ENCODE data around the gene TRAFD1. TPM values are rescaled to one million over a fixed set of nuclear protein-coding genes. Genes with fewer than 3 reads are reported as not detected.

Gene TRAFD1
- polyA plus RNA-seq, 1 donor from 2014 or later, result 73.0 TPM

GRCh38 chr12:112188130-112188830, 62.9 kb downstream of the TRAFD1 start:
- Mint-ChIP-seq H3K27ac (peak overlapping the region in 1 of 3 donors; percentile 69), H3K4me1 (no peaks in the 10 kb centered on the region), H3K4me3 (no peak overlapping the region), H3K9me3 (no peaks in the 10 kb centered on the region), H3K36me3 (peaks cover 12% of the 10 kb centered on the region), H3K27me3 (no peaks in the 10 kb centered on the region)

GRCh38 chr12:112190231-112191025, 65.1 kb downstream of the TRAFD1 start:
- H3K36me3 Mint-ChIP-seq, result peaks cover 12% of the 10 kb centered on the region
- no peak overlapping the region for H3K27ac Mint-ChIP-seq
- no peaks in the 10 kb centered on the region for H3K27me3 Mint-ChIP-seq
- H3K4me3 Mint-ChIP-seq, result no peak overlapping the region
- H3K9me3 Mint-ChIP-seq, result no peaks in the 10 kb centered on the region
- no peaks in the 10 kb centered on the region for H3K4me1 Mint-ChIP-seq

GRCh38 chr12:112191201-112191600, 65.8 kb downstream of the TRAFD1 start:
- Mint-ChIP-seq H3K27me3 (no peaks in the 10 kb centered on the region), H3K4me1 (no peaks in the 10 kb centered on the region), H3K9me3 (no peaks in the 10 kb centered on the region), H3K4me3 (no peak overlapping the region), H3K27ac (no peak overlapping the region), H3K36me3 (peaks cover 12% of the 10 kb centered on the region)

DNA sequence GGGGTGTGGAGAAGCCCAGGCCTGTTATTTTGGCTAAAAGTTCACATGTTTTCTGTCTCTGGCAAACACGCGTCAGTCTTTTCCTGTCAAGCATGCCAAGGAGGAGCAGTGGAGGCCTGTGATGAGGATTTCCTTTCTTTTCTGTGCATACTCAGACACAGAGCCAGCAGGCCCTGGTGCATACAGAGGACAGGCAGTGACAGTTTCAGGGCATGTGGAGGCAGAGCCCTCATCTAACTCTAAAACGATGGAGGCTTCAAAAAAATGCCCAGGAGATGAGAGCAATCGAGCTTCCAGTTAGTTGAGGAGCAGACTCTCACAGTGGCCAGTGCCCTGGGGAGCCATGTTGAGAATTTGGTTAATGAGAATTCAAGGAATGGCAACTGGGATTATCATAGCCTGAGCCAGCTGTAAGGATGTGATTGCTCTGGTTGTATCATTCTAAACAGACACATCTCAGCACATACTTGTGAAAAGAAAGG, 66.5 kb downstream of the TRAFD1 start:
- Mint-ChIP-seq H3K27me3 (no peaks in the 10 kb centered on the region), H3K36me3 (peaks cover 12% of the 10 kb centered on the region), H3K4me3 (no peak overlapping the region), H3K4me1 (no peaks in the 10 kb centered on the region), H3K9me3 (no peaks in the 10 kb centered on the region), H3K27ac (no peak overlapping the region)

GRCh38 chr12:112192475-112192874, 67.1 kb downstream of the TRAFD1 start:
- H3K36me3 Mint-ChIP-seq, result peaks cover 12% of the 10 kb centered on the region
- H3K9me3 Mint-ChIP-seq, result no peaks in the 10 kb centered on the region
- H3K27me3 Mint-ChIP-seq, result no peaks in the 10 kb centered on the region
- no peaks in the 10 kb centered on the region for H3K4me1 Mint-ChIP-seq
- no peak overlapping the region for H3K27ac Mint-ChIP-seq
- H3K4me3 Mint-ChIP-seq, result no peak overlapping the region

GRCh38 chr12:112194601-112195247, 69.4 kb downstream of the TRAFD1 start:
- Mint-ChIP-seq H3K9me3 (peaks cover 0 to under 1% (median 0%) of the 10 kb centered on the region in 3 donors), H3K4me3 (no peak overlapping the region), H3K36me3 (peaks cover 22% of the 10 kb centered on the region), H3K4me1 (peaks cover 0 to 4% (median 1%) of the 10 kb centered on the region in 3 donors), H3K27me3 (no peaks in the 10 kb centered on the region), H3K27ac (no peak overlapping the region)

DNA sequence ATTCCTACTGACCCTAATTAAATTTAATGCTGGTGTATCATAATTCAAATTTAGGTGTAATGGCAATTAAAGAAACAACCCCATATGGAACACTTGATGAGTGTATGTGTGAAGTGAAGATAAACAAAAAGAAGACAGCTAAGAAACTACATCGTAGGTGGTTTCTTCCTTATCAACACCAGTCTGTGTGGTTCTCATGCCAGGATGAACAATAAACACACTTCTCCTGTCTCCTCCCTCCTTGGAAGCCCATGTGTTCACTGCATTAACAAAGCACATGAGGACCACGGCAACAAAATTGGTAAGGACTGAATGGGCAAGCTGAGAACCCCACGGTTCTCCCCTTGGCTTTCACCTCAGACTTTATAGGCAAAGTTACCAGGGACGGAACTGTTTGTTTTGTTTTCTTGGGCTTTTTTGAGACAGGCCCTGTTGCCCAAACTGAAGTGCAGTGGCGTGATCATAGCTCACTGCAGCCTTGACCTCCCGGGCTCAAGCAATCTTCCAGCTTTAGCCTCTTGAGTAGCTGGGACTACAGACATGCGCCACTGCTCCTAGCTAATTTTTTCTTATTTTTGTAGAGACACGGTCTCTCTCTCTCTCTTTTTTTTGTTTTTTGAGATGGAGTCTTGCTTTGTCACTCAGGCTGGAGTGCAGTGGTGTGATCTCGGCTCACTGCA, 71.0 kb downstream of the TRAFD1 start:
- H3K9me3 Mint-ChIP-seq, result peaks cover 0 to 1% (median 0%) of the 10 kb centered on the region in 3 donors
- H3K4me3 Mint-ChIP-seq, result no peak overlapping the region
- peaks cover 0 to 4% (median 1%) of the 10 kb centered on the region in 3 donors for H3K4me1 Mint-ChIP-seq
- no peaks in the 10 kb centered on the region for H3K27me3 Mint-ChIP-seq
- peaks cover 19% of the 10 kb centered on the region for H3K36me3 Mint-ChIP-seq
- no peak overlapping the region for H3K27ac Mint-ChIP-seq

- H3K9me3 Mint-ChIP-seq, result peaks cover 0 to 1% (median 0%) of the 10 kb centered on the region in 3 donors
- H3K27ac Mint-ChIP-seq, result peak overlapping the region in 1 of 3 donors; percentile 43
- H3K4me1 Mint-ChIP-seq, result peaks cover 0 to 4% (median 1%) of the 10 kb centered on the region in 3 donors
- H3K27me3 Mint-ChIP-seq, result no peaks in the 10 kb centered on the region
- H3K36me3 Mint-ChIP-seq, result peaks cover 9% of the 10 kb centered on the region
- H3K4me3 Mint-ChIP-seq, result no peak overlapping the region
Observed at GRCh38 chr12:112198120-112198733, 72.9 kb downstream of the TRAFD1 start.

DNA sequence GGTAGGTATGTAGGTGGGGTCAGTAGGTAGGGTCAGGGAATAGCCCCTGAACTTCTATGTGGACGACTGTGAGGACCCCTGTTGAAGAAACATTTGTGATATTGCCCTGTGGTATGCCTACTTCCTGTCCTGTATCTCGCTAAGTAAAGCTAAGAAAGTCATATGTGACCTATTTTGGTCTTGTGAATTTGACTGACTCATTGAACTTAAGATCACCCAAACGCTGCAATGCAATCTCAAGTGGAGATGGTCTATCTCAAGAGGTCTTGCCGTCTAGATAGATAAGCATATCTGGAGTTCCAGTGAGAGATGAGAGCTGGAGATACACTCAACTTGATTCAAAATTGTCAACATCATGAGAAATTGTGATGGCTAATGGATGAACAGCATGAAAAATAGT, 73.8 kb downstream of the TRAFD1 start:
- Mint-ChIP-seq H3K9me3 (peaks cover 0 to 1% (median 0%) of the 10 kb centered on the region in 3 donors), H3K27ac (no peak overlapping the region), H3K27me3 (no peaks in the 10 kb centered on the region), H3K36me3 (peaks cover 9% of the 10 kb centered on the region), H3K4me3 (no peak overlapping the region), H3K4me1 (peaks cover 0 to 4% (median 1%) of the 10 kb centered on the region in 3 donors)

Other genes with a start within 250 kb of the TRAFD1 start
- 10.1 TPM for gene TMEM116, start 112.4 kb upstream of the TRAFD1 start, polyA plus RNA-seq
- gene ERP29, start 112.1 kb upstream of the TRAFD1 start, polyA plus RNA-seq, result 257 TPM
- gene NAA25, start 16.8 kb upstream of the TRAFD1 start, polyA plus RNA-seq, result 15.0 TPM